Measurements from ENCODE around the gene SYDE1.

GRCh38 chr19:15115762-15116615 lies 8.8 kb downstream of the SYDE1 start:
- TF ChIP-seq POLR2A (IDR thresholded peaks at IDR 0.05; ENCODE audit: low read depth, low read length) (no peak), POLR2AphosphoS5 (IDR thresholded peaks at IDR 0.05; ENCODE audit: low read depth, low read length) (no peak), PAX5 (IDR thresholded peaks at IDR 0.05; ENCODE audit: insufficient read depth, low read length, severe bottlenecking) (no peak)

Data from GM12891 (cell line).